ENCODE results near the gene ADRM1. TPM values are rescaled to one million over a fixed set of nuclear protein-coding genes. Genes with fewer than 3 reads are reported as not detected.

Gene ADRM1
- total and polyA plus RNA-seq, 2 experiments from 2014 or later: 206 to 243 TPM

DNA sequence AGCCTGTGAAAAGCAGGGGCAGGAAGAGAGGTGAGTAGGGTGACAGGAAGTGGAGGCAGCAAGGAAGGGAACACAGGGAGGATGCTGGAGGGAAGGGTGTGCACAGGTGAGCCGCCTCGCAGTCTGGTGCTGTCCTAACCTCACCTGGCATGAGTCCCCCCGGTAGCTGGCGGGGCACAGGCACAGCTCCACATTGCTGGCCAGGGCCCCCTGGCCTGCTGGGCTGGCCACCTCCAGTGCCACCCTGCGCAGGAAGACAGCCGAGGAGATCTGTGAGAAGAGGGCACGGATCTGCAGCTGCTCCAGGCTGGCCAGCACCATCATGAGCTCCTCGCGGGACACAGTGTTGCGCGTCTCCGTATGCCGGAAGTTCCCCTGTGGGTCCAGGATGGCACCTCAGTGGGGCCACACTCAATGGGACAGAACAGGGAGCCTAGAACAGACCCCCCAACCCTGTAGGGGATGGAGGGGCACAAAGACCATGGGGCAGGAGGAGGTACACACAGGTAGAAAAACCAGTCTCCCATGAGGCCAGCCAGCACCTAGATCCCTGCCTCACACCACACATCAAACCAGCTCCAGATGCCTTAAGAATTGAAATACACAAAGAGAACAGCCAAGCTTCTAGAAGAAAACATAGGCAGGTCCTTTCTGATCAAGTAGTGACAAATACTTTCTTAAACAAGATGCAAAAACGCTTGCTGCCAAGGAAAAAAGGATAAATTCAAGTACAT is 22.5 kb downstream of the ADRM1 start (continued):
- TF ChIP-seq, protein P1, sequence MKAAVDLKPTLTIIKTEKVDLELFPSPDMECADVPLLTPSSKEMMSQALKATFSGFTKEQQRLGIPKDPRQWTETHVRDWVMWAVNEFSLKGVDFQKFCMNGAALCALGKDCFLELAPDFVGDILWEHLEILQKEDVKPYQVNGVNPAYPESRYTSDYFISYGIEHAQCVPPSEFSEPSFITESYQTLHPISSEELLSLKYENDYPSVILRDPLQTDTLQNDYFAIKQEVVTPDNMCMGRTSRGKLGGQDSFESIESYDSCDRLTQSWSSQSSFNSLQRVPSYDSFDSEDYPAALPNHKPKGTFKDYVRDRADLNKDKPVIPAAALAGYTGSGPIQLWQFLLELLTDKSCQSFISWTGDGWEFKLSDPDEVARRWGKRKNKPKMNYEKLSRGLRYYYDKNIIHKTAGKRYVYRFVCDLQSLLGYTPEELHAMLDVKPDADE (IDR thresholded peaks at IDR 0.05): no peak
- no peak for TF ChIP-seq CREB1 (CRISPR knock-in tag; IDR thresholded peaks at IDR 0.05; ENCODE audit: low read depth)
- TF ChIP-seq, protein P2, sequence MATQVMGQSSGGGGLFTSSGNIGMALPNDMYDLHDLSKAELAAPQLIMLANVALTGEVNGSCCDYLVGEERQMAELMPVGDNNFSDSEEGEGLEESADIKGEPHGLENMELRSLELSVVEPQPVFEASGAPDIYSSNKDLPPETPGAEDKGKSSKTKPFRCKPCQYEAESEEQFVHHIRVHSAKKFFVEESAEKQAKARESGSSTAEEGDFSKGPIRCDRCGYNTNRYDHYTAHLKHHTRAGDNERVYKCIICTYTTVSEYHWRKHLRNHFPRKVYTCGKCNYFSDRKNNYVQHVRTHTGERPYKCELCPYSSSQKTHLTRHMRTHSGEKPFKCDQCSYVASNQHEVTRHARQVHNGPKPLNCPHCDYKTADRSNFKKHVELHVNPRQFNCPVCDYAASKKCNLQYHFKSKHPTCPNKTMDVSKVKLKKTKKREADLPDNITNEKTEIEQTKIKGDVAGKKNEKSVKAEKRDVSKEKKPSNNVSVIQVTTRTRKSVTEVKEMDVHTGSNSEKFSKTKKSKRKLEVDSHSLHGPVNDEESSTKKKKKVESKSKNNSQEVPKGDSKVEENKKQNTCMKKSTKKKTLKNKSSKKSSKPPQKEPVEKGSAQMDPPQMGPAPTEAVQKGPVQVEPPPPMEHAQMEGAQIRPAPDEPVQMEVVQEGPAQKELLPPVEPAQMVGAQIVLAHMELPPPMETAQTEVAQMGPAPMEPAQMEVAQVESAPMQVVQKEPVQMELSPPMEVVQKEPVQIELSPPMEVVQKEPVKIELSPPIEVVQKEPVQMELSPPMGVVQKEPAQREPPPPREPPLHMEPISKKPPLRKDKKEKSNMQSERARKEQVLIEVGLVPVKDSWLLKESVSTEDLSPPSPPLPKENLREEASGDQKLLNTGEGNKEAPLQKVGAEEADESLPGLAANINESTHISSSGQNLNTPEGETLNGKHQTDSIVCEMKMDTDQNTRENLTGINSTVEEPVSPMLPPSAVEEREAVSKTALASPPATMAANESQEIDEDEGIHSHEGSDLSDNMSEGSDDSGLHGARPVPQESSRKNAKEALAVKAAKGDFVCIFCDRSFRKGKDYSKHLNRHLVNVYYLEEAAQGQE (IDR thresholded peaks at IDR 0.05; ENCODE audit: unreplicated experiment): no peak
- no peak for TF ChIP-seq EZH2 (IDR thresholded peaks at IDR 0.05; ENCODE audit: low read depth, unreplicated experiment)
- TF ChIP-seq, protein P3, sequence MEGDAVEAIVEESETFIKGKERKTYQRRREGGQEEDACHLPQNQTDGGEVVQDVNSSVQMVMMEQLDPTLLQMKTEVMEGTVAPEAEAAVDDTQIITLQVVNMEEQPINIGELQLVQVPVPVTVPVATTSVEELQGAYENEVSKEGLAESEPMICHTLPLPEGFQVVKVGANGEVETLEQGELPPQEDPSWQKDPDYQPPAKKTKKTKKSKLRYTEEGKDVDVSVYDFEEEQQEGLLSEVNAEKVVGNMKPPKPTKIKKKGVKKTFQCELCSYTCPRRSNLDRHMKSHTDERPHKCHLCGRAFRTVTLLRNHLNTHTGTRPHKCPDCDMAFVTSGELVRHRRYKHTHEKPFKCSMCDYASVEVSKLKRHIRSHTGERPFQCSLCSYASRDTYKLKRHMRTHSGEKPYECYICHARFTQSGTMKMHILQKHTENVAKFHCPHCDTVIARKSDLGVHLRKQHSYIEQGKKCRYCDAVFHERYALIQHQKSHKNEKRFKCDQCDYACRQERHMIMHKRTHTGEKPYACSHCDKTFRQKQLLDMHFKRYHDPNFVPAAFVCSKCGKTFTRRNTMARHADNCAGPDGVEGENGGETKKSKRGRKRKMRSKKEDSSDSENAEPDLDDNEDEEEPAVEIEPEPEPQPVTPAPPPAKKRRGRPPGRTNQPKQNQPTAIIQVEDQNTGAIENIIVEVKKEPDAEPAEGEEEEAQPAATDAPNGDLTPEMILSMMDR (conservative IDR thresholded peaks at IDR 0.05; ENCODE audit: low read depth in 2 of 2): no peak
- TF ChIP-seq STAT1 (IDR thresholded peaks at IDR 0.05; ENCODE audit: unreplicated experiment): no peak
- TF ChIP-seq POLR2AphosphoS5 (IDR thresholded peaks at IDR 0.05; ENCODE audit: low read depth): no peak
- no peak for TF ChIP-seq NANOG (IDR thresholded peaks at IDR 0.05; ENCODE audit: borderline replicate concordance)

DNA sequence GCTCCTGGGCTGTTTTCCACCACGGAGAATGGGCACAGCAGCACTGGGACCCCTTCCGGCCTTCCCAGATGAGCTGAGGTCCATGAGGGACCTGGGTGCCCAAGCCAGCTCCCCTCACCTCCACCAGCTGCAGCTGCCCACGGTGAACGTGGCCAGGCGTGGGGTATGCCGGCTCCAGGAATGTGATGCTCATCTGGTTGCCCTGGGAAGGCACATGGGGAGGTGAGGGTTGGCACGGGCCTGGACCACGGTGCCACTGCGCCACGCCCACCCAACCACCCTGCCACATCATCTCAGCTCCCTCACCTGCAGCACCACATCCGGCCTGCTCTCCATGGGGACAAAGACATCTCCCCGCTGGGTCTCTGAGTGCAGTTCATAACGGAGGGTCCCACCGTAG is 23.8 kb downstream of the ADRM1 start:
- peaks cover 3% of the 10 kb centered on the region; the same call in 2 of the 3 replicates for H3K9me3 Mint-ChIP-seq
- no peaks in the 10 kb centered on the region for H3K4me1 ChIP-seq (ENCODE audit: insufficient read depth)
- H3K79me2 ChIP-seq (replicated peaks; ENCODE audit: insufficient read depth): no peaks in the 10 kb centered on the region
- H3K4me1 Mint-ChIP-seq: no peaks in the 10 kb centered on the region; the same call in 2 of the 3 replicates
- ATAC-seq: no peak
- H2AFZ ChIP-seq: no peak overlapping the region
- no peaks in the 10 kb centered on the region for H4K20me1 ChIP-seq (replicated peaks; ENCODE audit: insufficient read depth)
- no peak overlapping the region for H3K4me2 ChIP-seq
- H3K27me3 Mint-ChIP-seq (ENCODE audit: insufficient read depth, low read depth, poor library complexity): peaks cover 12% of the 10 kb centered on the region
- no peak overlapping the region for H3K4me3 ChIP-seq
- H3K4me3 Mint-ChIP-seq: no peak overlapping the region
- no peak overlapping the region for H3K27ac ChIP-seq (ENCODE audit: low read depth)
- H3K9me2 ChIP-seq (ENCODE audit: insufficient read depth): no peaks in the 10 kb centered on the region
- no peak overlapping the region for H3K27ac Mint-ChIP-seq
- peaks cover 19% of the 10 kb centered on the region for H3K36me3 ChIP-seq (ENCODE audit: insufficient read depth)
- H3K27me3 ChIP-seq (ENCODE audit: insufficient read depth): no peaks in the 10 kb centered on the region
- no peak for DNase-seq (ENCODE audit: low spot score)
- H3F3A ChIP-seq (replicated peaks; ENCODE audit: low read depth): peaks cover 3% of the 10 kb centered on the region
- peaks cover 69% of the 10 kb centered on the region for H3K36me3 Mint-ChIP-seq (ENCODE audit: low read depth)
- TF ChIP-seq EZH2phosphoT487 (IDR thresholded peaks at IDR 0.05; ENCODE audit: unreplicated experiment): no peak
- TF ChIP-seq NANOG (IDR thresholded peaks at IDR 0.05; ENCODE audit: borderline replicate concordance): no peak
- no peak for TF ChIP-seq POLR2AphosphoS5 (IDR thresholded peaks at IDR 0.05; ENCODE audit: low read depth)
- TF ChIP-seq, protein P3 (conservative IDR thresholded peaks at IDR 0.05; ENCODE audit: low read depth in 2 of 2): no peak
- TF ChIP-seq, protein P2 (IDR thresholded peaks at IDR 0.05; ENCODE audit: unreplicated experiment): no peak
- TF ChIP-seq EZH2 (IDR thresholded peaks at IDR 0.05; ENCODE audit: low read depth, unreplicated experiment): no peak
- no peak for TF ChIP-seq ZNF114 (CRISPR knock-in tag; IDR thresholded peaks at IDR 0.05)
- TF ChIP-seq CREB1 (CRISPR knock-in tag; IDR thresholded peaks at IDR 0.05; ENCODE audit: low read depth): no peak
- no peak for TF ChIP-seq STAT1 (IDR thresholded peaks at IDR 0.05; ENCODE audit: unreplicated experiment)
- no peak for TF ChIP-seq ZNF331 (CRISPR knock-in tag; IDR thresholded peaks at IDR 0.05; ENCODE audit: low read depth)
- TF ChIP-seq, protein P1 (IDR thresholded peaks at IDR 0.05): no peak

All from GM23338 (cell line).